ENCODE results near the gene SMPX.

SMPX gene

DNA sequence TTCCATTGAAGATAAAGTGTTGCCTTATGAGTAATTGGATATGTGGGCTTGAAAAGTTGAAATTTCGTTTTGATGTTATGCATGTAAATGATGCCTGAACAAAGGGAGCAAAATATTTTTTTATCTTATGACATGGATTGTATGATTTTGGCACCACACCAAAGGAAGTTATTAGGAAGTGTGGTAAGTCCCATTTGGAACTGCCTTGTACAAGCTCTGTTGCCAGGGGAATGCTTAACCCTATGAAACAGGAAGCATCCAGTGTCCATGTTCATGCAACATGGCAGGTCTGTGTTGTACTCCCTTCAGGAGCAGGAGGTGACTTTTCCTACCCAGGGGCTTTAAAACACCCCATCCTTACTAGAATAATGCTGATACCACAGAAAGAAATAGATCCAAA is 13.2 kb downstream of the SMPX start:
- DNase-seq (ENCODE audit: low read depth in 4 of 4, low spot score in 1 of 4): no peak

DNA sequence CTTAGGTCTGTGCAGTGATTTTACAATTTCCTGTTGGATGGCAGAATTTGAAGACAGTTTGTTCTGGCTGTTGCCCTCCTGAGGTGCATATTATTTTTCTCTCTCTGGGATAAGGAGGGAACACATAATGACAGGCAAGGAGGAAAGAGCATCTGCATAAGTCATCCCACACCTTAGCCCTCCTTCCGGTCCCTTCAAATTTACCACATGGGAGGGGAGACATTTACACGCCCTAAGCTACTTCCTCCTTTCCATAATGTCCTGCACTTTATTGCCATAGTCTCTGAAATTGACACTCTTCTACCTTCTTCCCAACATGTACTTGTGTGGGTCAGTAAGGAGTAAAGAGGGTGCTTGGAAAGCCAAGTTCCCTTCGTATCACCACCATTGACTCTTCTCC is 13.9 kb downstream of the SMPX start:
- DNase-seq (ENCODE audit: low read depth in 4 of 4, low spot score in 1 of 4): no peak

DNA sequence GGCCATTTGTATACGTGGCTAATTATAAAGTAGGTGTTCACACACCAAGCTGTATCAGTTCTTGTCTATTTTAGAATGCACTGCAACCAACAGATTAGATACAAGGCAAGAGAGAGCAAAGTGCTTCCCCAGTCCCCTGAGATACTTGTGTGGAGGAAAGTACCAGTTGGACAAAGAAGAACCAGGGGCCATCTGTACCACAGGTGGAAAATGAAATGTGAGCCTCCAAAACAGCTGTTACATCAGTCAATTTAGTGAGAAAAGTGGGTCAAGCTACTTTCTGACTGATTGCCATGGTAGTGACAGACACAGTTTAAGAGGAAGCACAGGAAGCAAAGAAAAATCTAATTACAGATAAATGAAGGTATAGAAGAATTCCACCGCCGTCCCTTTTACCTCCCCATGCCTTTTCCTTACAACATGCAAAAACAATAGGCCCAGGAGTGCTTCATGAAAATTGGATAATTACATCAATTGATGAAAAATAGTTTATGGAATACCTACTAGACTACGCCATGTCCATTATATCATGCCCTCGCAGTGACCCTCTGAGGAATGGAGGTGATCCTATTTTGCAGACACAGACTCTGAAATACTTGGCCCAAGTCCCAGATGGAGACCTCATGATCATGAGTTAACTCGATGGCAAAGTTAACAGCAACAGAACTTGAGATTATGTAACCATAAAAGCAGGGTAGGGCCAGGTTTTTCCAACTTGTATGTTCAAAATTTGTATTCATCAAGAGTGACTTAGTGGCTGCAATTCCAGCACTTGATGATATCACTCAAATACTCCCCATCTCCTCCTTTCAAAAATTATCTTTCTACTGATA is 15.8 kb downstream of the SMPX start:
- DNase-seq (ENCODE audit: low read depth in 4 of 4, low spot score in 1 of 4): no peak

DNA sequence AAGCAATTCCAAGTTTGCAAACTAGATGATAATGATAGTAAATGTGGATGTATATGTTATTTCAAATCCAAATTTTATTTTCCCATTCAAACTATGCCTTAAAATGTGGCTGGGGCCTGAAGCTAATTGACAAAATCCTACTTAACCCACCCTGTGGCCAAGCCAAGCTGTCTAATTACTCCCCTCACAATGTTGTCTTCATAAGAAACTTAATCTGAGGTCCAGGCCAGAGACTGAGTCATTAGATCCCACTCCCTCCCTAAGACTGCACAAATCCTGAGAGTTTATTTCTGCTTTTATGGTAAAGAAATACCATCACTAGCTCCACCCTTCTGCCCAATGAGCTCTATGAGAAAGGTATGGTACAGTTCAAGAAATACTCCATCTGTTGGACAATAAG is 16.6 kb downstream of the SMPX start:
- DNase-seq (ENCODE audit: low read depth in 4 of 4, low spot score in 1 of 4): no peak

DNA sequence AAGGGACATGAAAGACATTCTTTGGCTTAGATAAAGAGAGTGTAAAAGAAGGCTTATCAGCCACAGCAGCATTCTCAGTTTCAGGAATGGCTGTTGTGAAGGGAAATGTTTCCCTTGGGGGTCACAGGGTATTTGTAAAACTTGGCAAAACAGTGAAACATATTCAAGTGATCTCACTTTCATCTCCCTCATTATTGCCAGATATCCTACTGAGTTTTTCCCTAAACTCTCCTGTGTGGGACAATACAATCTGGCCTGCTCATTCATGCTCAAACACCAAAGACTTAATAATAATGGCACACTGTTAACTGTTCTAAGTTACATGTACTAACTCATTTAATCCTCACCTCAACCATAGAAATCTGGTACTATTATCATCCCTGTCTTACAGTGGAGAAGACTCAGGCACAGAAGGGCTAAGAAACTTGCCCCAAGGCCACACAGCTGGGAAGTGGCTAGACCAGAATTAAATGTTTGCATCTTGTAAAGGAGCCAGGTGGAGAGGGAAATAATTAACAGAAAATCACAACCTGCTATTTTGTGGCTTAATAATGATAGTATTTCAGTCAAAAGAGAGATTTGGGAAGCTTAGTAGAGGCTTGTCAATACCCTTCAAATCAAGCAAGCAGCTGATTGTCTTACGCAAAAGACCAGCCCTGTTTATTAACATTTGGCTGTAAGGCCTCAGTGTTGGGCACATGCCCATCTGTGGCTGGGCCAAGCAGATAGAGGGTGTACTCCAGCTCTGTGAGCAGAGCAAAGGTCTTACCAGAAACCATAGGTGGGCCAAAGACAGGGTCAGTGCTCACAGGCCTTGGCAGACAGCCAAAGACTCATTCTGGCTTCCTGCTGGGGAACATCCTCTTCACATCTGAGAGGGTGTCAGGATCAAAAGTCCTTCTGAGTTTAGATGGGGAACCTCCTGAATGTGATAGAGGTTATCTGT is 17.3 kb downstream of the SMPX start:
- no peak for DNase-seq (ENCODE audit: low read depth in 4 of 4, low spot score in 1 of 4)

DNA sequence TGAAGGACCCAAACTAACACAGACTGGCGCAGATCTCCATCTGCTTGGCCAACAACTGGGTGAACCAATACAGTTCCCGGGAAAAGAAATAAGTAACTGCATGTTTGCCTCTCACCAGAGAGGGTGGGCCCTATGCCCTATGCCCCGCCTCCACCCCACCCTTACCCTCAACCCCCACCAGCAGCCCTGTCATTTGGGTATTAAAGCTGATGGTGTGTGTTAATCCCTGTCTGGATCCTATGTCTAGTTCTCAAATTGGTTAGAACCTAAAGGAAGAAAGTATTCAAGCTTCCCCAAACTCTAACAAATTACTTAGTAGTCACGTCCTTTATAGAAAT is 19.0 kb downstream of the SMPX start:
- DNase-seq (ENCODE audit: low read depth in 4 of 4, low spot score in 1 of 4): no peak

DNA sequence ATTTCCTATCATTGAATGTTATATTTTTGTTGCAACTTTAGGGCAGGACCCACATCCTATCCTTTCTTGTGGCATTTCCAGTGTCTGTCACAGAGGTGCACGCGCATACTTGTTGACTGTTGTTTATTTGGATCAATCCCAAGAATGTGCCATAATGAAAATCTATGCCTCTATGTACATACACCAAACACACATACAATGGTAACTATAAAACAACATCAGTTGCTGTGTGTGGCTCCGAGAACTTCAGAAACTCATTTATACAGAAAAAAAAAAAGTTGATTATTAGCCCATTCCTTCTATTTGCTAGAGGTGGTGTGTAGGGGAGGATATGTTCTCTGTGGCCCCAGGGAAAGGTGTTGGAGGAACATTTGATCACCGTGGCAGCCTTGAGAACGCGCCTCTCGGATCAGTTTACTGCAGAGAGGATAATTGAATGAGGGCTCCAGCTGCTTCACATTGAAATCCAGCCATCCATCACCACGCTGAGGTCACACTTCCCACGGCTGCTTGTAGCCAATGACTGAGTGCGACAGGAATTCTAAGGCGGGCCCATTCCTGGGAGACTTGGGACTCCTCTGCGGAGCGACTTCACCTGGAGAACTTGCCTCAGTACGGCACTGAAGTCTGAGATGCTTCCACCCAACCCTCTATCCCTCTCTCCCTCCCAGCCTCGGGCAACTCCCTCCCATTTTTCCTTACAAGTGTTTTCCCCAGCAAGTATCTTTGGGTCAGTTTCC is 19.5 kb downstream of the SMPX start:
- DNase-seq (ENCODE audit: low read depth in 4 of 4, low spot score in 1 of 4): no peak

DNA sequence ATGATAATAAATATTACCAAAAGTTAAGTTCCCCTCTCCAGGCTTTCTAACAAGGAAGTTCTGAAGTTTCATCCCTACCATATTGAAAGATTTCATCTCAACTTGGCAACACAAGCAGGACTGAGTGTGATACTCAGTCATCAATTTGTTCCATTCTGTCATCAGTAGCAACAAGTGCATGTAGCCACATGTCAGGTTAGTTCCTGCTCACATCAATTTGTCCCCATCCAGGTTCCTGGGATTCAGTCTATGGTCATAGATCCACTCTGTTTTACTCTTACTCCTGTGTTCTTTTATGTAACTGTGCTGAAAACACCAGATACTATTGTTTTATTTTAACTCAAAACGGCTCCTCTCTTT is 22.2 kb downstream of the SMPX start:
- DNase-seq (ENCODE audit: low read depth in 4 of 4, low spot score in 1 of 4): no peak

DNA sequence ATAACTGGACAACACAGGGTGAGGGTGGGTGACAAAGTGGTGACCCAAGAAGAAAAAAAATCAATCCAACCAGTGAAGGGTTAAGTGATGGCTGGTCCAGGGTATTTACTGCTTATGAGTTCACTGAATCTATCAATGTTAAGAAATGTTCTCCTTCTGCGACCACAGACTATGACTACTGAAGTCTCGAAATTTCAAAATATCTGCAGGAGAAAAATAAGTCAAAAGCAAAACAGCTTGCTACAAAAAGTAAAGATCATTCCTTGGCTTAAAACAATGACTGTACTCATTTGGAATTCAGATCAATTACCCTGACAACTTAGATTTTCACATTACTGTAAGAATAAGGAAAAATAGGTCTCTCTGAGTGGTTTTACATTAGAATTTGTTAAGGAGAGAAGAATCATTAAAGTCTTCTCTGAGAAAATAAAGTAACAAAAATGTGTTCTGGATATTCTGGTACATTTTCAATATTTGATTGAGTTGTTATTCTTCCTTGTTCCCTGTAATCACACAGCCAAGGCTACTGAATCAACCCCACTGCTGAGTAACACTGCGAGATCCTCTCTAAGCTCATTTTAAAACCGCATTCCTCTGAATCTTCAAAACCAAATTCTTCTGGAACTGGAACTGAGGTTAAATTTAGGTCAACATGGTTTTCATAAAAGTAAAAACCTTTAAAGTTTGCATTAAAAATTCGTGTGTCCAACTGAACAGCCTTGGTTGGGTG is 22.7 kb downstream of the SMPX start:
- no peak for DNase-seq (ENCODE audit: low read depth in 4 of 4, low spot score in 1 of 4)

DNA sequence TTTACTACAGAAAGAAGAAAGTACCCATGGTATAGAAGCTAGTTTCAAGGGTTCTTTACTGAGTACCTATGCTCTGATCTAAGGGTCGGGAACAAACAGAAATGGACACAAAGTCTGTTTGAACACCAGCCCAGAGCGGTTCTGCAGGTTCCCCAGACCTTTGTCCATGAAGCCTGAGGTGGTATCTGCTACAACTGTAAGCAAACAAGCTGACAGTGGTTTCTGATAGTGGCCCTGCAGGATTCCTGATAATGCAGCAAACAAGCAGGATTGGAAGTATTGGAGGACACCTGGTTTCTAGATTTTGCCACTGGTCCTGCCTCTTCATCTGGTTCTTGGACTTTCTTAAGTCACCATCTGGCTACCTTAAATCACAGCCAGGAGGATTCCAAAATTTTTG is 23.7 kb downstream of the SMPX start:
- no peak for DNase-seq (ENCODE audit: low read depth in 4 of 4, low spot score in 1 of 4)

DNA sequence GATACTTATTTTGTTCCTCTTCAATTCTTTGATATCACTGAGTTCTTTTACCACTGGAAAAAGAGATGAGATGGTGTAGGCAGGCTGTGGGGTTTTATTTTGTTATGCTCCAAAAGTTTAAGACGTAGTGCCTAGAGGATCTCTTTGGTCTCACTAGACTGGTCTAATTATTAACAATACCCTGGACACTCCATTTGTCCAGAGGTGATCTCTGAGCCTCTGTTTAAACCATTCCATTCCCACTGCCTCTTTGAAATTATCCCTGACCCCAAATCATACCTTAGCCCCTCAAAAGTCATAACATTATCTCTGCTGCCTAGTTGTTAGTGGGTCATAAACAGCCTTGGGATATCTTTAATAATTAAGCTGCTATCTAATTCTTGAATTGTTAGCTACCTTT is 24.2 kb downstream of the SMPX start:
- DNase-seq (ENCODE audit: low read depth in 4 of 4, low spot score in 1 of 4): no peak

DNA sequence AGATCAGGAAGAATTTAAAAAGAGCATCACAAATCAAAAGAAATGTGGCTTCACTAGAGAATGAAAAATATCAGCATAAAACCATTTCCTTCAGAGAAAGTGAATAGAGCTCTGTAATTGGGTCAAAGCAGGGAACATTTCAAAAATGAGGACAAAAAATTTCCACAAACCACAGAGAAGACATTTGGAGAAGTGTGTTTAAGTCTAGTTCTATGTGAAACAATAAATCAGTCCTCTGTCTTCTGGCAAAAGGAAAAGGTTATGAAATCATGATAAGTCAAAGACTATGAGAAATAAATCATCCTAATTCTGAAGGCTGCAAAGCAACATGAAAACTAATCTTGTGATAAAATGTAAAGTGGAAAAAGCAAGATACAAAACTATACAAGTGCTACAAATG is 27.9 kb downstream of the SMPX start:
- no peak for DNase-seq (ENCODE audit: low read depth in 4 of 4, low spot score in 1 of 4)

DNA sequence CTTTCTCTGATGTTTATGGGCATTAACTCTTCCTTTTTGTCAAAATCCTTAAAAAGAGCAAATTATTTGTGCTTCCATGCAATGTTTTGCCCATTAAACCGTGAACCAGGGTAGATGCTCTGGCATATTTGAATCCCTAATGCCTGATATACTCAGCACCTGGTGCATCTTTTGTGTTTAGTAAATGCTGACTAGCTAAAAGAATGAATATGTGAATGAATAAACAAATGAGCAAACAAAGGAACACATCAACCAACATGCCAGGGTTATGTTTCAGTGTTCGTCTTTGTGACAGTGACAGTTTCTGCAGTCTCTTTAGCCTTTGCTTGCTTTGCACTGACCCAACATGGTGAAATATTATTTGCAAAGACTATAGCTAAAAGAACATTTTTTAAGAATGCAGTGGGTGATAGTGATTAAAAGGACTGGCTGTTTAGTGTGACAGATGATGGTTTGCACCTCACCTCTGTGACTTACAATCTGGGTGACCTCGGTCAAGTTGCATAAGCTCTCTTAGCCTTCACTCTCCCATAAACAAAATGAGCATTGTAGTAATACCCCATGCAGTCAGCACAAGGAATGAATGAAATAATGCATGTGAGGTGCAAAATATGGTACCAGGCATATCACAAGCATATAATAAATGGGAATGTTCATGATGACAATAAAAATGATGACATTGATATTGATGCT is 29.5 kb downstream of the SMPX start:
- no peak for DNase-seq (ENCODE audit: low read depth in 4 of 4, low spot score in 1 of 4)

DNA sequence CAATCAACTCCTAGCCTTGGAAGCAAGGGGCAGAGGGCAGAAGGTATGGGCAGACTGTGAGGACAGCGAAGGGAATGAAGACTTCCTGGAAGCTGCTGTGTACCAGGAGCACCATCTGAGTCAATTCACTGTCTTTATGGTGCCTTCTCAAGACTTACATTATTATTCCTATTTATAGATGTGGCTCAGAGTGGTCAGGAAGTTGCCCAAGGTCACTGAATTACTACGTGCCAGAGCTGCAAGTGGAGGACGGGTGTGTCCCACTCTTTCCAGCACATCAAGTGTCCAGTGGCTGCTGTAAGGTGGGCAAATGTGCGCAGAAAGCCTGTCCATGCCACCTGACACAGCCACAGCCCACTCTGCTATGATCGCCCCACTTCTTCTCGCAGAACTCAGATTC is 32.0 kb downstream of the SMPX start:
- no peak for DNase-seq (ENCODE audit: low read depth in 4 of 4, low spot score in 1 of 4)

DNA sequence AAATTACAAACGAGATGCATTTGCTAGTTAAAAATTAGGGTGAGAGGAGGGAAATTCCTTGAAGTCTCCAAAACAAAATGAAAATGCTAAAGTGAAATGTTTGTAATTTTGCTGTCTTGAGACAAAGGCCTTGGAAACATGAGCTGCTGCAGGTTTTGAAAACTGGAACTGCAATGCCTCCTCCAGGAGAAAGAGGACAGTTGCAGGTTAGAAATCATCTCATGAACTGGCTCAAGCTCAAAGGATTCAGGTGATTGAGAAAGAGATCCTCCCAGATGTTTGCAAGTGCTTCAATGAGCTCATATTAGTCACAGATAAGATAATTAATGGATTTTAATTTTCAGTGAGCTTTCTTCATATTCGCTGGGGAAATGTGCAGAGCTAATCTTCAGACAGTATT is 32.4 kb downstream of the SMPX start:
- DNase-seq (ENCODE audit: low read depth in 4 of 4, low spot score in 1 of 4): no peak

DNA sequence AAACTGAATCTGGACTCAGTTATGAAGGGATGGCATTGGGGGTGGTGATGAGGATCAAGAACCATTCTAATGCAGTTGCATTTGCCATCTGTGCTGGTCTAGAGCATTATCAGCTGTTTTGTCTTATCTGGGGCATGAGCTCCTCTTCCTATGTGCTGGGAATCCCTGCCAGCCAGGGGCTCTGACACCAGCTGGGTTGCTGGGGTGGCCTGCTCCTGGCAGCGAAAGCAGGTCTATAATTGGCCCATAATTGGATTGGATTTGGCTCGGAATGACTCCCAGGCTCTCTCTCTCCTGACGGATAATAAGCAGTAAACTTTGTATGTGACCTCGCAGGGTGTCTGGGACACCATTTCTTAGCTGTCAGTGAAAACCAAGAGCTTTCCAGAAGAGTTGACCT is 34.1 kb downstream of the SMPX start:
- DNase-seq (ENCODE audit: low read depth in 4 of 4, low spot score in 1 of 4): no peak

DNA sequence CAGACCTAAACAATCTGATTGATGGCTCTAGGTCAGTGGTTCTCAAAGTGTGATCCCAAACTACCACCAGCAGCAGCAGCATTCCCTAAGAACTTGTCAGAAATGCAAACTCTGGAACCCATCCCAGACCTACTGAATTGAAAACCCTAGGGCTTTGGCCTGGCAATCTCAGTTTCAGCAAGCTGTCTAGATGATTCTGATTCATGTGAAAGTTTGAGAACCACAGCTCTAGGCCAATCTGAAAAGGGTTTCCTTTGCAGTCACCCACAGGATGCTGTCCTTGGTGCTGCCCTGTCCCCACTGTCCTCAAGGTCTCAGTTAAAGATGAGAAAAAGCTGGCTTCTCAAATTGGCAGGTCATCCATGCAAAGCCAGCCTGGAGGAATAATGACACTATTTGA is 34.8 kb downstream of the SMPX start:
- no peak for DNase-seq (ENCODE audit: low read depth in 4 of 4, low spot score in 1 of 4)

DNA sequence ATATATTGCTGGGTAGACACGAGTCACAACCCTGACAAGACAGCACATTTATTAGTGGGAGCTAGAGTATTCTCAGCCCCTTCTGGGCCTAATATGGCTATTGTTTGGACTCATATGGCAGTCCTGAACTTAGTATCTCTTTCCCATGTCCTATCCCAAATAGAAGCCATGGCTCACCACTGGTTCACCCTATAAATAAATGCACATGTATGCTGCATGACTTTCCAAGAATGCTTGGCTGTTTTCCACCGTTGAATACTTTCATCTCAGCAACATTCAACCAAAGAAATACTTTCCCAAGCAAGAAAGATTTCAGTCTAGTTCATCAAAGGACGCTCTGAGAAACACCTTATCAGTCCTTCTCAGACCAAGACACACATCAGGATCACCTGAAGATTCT is 36.7 kb downstream of the SMPX start:
- no peak for DNase-seq (ENCODE audit: low read depth in 4 of 4, low spot score in 1 of 4)

DNA sequence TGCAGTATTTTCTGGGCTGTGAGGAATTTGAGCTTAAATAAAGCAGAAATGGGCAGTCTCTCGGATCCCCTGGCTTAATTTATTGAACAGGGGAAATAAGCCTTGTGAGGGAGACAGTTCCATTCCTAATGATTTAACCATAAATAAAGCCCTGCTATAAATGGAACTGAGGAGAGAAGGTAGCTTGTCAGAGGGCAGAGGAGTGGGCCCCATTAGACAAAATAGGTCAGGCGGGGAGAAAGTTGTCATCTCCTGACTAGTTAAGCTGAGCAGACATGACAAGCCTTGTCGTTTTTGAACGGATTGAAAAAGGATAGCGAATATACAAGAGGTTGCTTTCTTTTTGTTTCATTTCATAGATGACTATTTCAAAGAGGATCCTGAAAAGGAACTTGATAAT is 39.3 kb downstream of the SMPX start:
- no peak for DNase-seq (ENCODE audit: low read depth in 4 of 4, low spot score in 1 of 4)

DNA sequence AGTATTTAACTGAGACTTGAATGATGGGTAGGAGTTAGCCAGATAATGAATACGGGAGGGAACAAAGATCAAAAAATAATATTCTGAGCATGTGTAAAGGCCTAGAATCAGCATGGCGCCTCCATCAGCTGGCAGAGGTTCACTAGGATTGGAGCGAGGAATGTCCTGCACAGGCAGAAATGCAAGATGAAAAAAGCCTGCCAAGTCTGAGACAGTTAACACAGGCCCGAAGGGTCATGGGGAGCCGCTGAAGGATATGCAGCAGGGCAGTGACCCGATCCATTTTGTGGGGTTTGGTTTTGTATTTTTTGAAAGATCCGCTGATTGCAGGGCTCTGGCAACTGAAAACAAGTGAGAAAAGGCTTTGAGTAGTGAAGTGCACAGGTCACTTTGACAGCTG is 40.1 kb downstream of the SMPX start:
- no peak for DNase-seq (ENCODE audit: low read depth in 4 of 4, low spot score in 1 of 4)

DNA sequence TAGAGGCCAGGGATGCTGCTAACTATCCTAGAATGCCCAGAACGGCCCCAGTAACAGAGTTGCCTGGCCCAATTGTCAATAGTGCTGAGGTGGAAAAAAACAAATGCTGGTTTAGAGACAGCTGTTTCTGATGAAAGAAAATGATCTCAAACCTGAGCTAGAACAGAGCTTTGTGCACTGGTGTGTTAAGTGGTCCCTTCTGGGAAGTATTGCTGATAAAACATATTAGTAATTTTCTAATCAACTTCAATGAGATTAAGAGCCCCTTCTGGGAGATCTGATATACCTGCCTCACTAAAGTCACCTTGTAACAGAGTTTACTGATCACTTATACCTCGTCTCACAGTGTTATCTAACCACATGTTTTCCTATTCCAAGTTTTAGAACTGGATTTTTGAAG is 42.1 kb downstream of the SMPX start:
- no peak for DNase-seq (ENCODE audit: low read depth in 4 of 4, low spot score in 1 of 4)
